Mammary epithelial cell (primary cell): ENCODE data around the gene ROBO1.

ENCODE experiments used
- EZH2 ChIP-seq: IDR thresholded peaks from 2 replicates; pipeline ENCODE4 v1.6.1; 2012; ENCODE audit warnings: low read length, inconsistent platforms, borderline replicate concordance
- TF ChIP-seq, protein P1 (sequence below), 2 donors: IDR thresholded peaks in 1 of 2; conservative IDR thresholded peaks in 1 of 2; 2 replicates each; pipeline ENCODE4 v1.5.1; 2011 to 2012; ENCODE audit warnings: inconsistent platforms in 2 of 2, low read length in 2 of 2, mild to moderate bottlenecking in 2 of 2, control low read depth in 1 of 2, low read depth in 1 of 2; ENCODE audit not compliant: insufficient read depth in 1 of 2; ENCODE audit errors: extremely low read depth in 1 of 2

DNA sequence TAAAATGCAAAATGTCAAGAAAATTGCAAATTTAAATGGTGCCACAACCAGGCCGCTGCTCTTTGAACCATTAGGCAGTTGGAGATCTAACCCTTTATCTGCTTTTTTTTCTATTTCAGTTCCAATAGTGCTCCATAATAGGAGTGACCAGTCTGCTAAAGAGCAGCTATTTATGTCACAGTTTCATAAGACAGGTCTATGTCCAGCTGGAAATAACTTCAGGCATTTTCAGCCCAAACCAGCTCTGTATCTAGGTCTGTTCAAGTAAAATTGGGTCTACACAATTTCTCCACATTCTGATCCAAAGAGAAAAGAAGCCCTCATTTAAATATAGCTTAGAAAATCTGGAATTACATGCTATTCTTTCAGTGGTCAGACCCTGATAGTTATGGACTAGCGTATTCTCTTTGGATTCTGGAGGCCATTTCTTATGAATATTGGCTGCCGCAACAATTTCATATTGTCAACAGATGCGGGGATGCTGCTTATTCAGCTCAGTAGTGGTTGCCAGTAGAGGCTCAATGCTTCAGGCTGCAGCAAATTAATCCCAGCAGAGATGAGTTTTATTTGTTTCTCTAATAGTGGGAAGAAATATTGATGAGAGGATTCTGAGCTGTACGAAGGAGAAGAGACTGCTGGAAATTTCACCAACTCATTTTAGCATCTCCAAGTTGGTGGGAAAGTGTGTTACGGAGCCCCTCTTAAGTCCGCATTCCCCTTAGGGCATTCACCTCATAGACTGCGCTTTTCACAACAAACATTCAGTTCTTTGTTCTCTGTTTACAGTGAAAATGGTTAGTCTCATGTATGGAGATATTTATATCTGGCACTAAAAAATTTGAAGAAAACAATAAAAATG, 887.0 kb downstream of the ROBO1 start:
- TF ChIP-seq EZH2, result no peak
- TF ChIP-seq, protein P1, sequence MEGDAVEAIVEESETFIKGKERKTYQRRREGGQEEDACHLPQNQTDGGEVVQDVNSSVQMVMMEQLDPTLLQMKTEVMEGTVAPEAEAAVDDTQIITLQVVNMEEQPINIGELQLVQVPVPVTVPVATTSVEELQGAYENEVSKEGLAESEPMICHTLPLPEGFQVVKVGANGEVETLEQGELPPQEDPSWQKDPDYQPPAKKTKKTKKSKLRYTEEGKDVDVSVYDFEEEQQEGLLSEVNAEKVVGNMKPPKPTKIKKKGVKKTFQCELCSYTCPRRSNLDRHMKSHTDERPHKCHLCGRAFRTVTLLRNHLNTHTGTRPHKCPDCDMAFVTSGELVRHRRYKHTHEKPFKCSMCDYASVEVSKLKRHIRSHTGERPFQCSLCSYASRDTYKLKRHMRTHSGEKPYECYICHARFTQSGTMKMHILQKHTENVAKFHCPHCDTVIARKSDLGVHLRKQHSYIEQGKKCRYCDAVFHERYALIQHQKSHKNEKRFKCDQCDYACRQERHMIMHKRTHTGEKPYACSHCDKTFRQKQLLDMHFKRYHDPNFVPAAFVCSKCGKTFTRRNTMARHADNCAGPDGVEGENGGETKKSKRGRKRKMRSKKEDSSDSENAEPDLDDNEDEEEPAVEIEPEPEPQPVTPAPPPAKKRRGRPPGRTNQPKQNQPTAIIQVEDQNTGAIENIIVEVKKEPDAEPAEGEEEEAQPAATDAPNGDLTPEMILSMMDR (conservative IDR thresholded peaks at IDR 0.05 in 1 of 2, IDR thresholded peaks at IDR 0.05 in 1 of 2; ENCODE audit: extremely low read depth in 1 of 2, insufficient read depth in 1 of 2, low read depth in 1 of 2, low read length in 2 of 2), result no peak
